Memory B cell (primary cell): Measurements from ENCODE around the gene FIZ1.
"Not testable (repeated sequence)": the region's sequence is repeated elsewhere in the genome, so short reads cannot be mapped to it uniquely, and the experiment has no call there.

Experiments
- ATAC-seq: fragments of 150-1000 bp; cut with Tn5 transposase; 2 replicates; pipeline ENCODE4 v1.10.0; 2021; ENCODE audit warnings: low read depth, mild to moderate bottlenecking, moderate library complexity
- DNase-seq, 2 donors: peaks; one replicate each; pipeline ENCODE4 v3.0.0; 2022; ENCODE audit warnings: low spot score in 2 of 2
- H3K27ac Mint-ChIP-seq: one replicate; pipeline ENCODE4 v1.8.0; 2022; ENCODE audit warnings: mild to moderate bottlenecking, moderate library complexity, mixed read lengths
- H3K27me3 Mint-ChIP-seq: one replicate; pipeline ENCODE4 v1.8.0; 2022; ENCODE audit warnings: mixed read lengths
- H3K36me3 Mint-ChIP-seq: one replicate; pipeline ENCODE4 v1.8.0; 2022; ENCODE audit warnings: mild to moderate bottlenecking, mixed read lengths
- H3K4me1 Mint-ChIP-seq: one replicate; pipeline ENCODE4 v1.8.0; 2022; ENCODE audit warnings: mixed read lengths
- H3K4me3 Mint-ChIP-seq: one replicate; pipeline ENCODE4 v1.8.0; 2022; ENCODE audit warnings: mild to moderate bottlenecking, moderate library complexity, mixed read lengths
- H3K9me3 Mint-ChIP-seq: one replicate; pipeline ENCODE4 v1.8.0; 2022; ENCODE audit warnings: mixed read lengths

Gene FIZ1

GRCh38 chr19:55585658-55586339 lies 13.5 kb downstream of the FIZ1 start:
- peak overlapping the region; percentile 5 for H3K27ac Mint-ChIP-seq
- H3K36me3 Mint-ChIP-seq = no peaks in the 10 kb centered on the region
- no peaks in the 10 kb centered on the region for H3K27me3 Mint-ChIP-seq
- H3K9me3 Mint-ChIP-seq = no peaks in the 10 kb centered on the region
- ATAC-seq = no peak
- H3K4me1 Mint-ChIP-seq = peaks cover 23% of the 10 kb centered on the region
- H3K4me3 Mint-ChIP-seq = peak overlapping the region; percentile 81
- peak in 1 of 2 donors; percentile 14 for DNase-seq

GRCh38 chr19:55584871-55585270 lies 14.4 kb downstream of the FIZ1 start:
- Mint-ChIP-seq H3K27me3 (no peaks in the 10 kb centered on the region), H3K9me3 (no peaks in the 10 kb centered on the region), H3K4me3 (no peak overlapping the region), H3K36me3 (no peaks in the 10 kb centered on the region), H3K4me1 (peaks cover 29% of the 10 kb centered on the region), H3K27ac (no peak overlapping the region)
- ATAC-seq (no peak), DNase-seq (no peak)

GRCh38 chr19:55583897-55584296 lies 15.4 kb downstream of the FIZ1 start:
- not testable (repeated sequence) for H3K36me3 Mint-ChIP-seq, H3K4me3 Mint-ChIP-seq, H3K9me3 Mint-ChIP-seq, ATAC-seq, DNase-seq, H3K27ac Mint-ChIP-seq, H3K27me3 Mint-ChIP-seq
- H3K4me1 Mint-ChIP-seq = peaks cover 33% of the 10 kb centered on the region

- not testable (repeated sequence) for H3K27me3 Mint-ChIP-seq, H3K9me3 Mint-ChIP-seq, H3K36me3 Mint-ChIP-seq, H3K4me3 Mint-ChIP-seq, H3K27ac Mint-ChIP-seq, DNase-seq, ATAC-seq
- H3K4me1 Mint-ChIP-seq = peaks cover 33% of the 10 kb centered on the region
These were observed 17.0 kb downstream of the FIZ1 start for GRCh38 chr19:55582284-55582683.

GRCh38 chr19:55581823-55582223 lies 17.5 kb downstream of the FIZ1 start:
- Mint-ChIP-seq H3K27me3 (no peaks in the 10 kb centered on the region), H3K27ac (peak overlapping the region; percentile 79), H3K4me3 (peak overlapping the region; percentile 7), H3K36me3 (peaks cover 6% of the 10 kb centered on the region), H3K9me3 (no peaks in the 10 kb centered on the region), H3K4me1 (peaks cover 32% of the 10 kb centered on the region)
- no peak for DNase-seq
- ATAC-seq = no peak

GRCh38 chr19:55581145-55581822 lies 18.0 kb downstream of the FIZ1 start:
- Mint-ChIP-seq H3K36me3 (peaks cover 8% of the 10 kb centered on the region), H3K4me3 (peak overlapping the region; percentile 85)

GRCh38 chr19:55580628-55581144 lies 18.6 kb downstream of the FIZ1 start, which contains the start of gene ZNF579:
Gene ZNF579, minus strand, starts transcription at chr19:55580848. Its CDS starts 1,209 bp downstream, at chr19:55579639.
- DNase-seq (peak; percentile 52 to 58), ATAC-seq (peak; percentile 78)
- Mint-ChIP-seq H3K4me1 (peaks cover 22% of the 10 kb centered on the region), H3K4me3 (peak within 1 kb of the TSS; percentile 85), H3K27me3 (no peaks in the 10 kb centered on the region), H3K27ac (peak within 1 kb of the TSS; percentile 88), H3K36me3 (peaks cover 8% of the 10 kb centered on the region), H3K9me3 (no peaks in the 10 kb centered on the region)

More at GRCh38 chr19:55581145-55581822, 18.0 kb downstream of the FIZ1 start:
- Mint-ChIP-seq H3K27me3 (no peaks in the 10 kb centered on the region), H3K9me3 (no peaks in the 10 kb centered on the region), H3K4me1 (peaks cover 27% of the 10 kb centered on the region), H3K27ac (peak overlapping the region; percentile 79)
- DNase-seq (no peak), ATAC-seq (no peak)

GRCh38 chr19:55579766-55580621 lies 19.3 kb downstream of the FIZ1 start:
- H3K9me3 Mint-ChIP-seq = no peaks in the 10 kb centered on the region
- H3K36me3 Mint-ChIP-seq = peaks cover 8% of the 10 kb centered on the region
- peak overlapping the region; percentile 88 for H3K27ac Mint-ChIP-seq
- ATAC-seq (peak; percentile 29), DNase-seq (no peak)
- peaks cover 18% of the 10 kb centered on the region for H3K4me1 Mint-ChIP-seq
- H3K4me3 Mint-ChIP-seq = peak overlapping the region; percentile 85
- H3K27me3 Mint-ChIP-seq = no peaks in the 10 kb centered on the region

- DNase-seq (no peak), ATAC-seq (no peak)
- H3K36me3 Mint-ChIP-seq = peaks cover 8% of the 10 kb centered on the region
- H3K27me3 Mint-ChIP-seq = no peaks in the 10 kb centered on the region
- peak overlapping the region; percentile 88 for H3K27ac Mint-ChIP-seq
- peaks cover 18% of the 10 kb centered on the region for H3K4me1 Mint-ChIP-seq
- peak overlapping the region; percentile 85 for H3K4me3 Mint-ChIP-seq
- H3K9me3 Mint-ChIP-seq = no peaks in the 10 kb centered on the region
These were observed 20.3 kb downstream of the FIZ1 start for GRCh38 chr19:55578761-55579747.

- Mint-ChIP-seq H3K27me3 (no peaks in the 10 kb centered on the region), H3K27ac (no peak overlapping the region), H3K4me3 (no peak overlapping the region), H3K36me3 (peaks cover 8% of the 10 kb centered on the region), H3K4me1 (peaks cover 18% of the 10 kb centered on the region), H3K9me3 (no peaks in the 10 kb centered on the region)
- ATAC-seq = no peak
- DNase-seq = no peak
These were observed 21.1 kb downstream of the FIZ1 start for GRCh38 chr19:55578031-55578760.

- Mint-ChIP-seq H3K4me1 (peaks cover 15% of the 10 kb centered on the region), H3K27ac (no peak overlapping the region), H3K36me3 (peaks cover 8% of the 10 kb centered on the region), H3K27me3 (no peaks in the 10 kb centered on the region), H3K9me3 (no peaks in the 10 kb centered on the region), H3K4me3 (no peak overlapping the region)
- ATAC-seq (no peak), DNase-seq (no peak)
These were observed 22.6 kb downstream of the FIZ1 start for GRCh38 chr19:55576746-55577145.

GRCh38 chr19:55573929-55574328 lies 25.4 kb downstream of the FIZ1 start:
- DNase-seq, H3K9me3 Mint-ChIP-seq, H3K36me3 Mint-ChIP-seq, H3K27ac Mint-ChIP-seq, H3K4me3 Mint-ChIP-seq, H3K27me3 Mint-ChIP-seq, ATAC-seq, H3K4me1 Mint-ChIP-seq: not testable (repeated sequence)
